ENCODE data around the gene OR2A5. TPM values are rescaled to one million over a fixed set of nuclear protein-coding genes. Genes with fewer than 3 reads are reported as not detected.

The OR2A5 gene
- total RNA-seq, 1 donor from 2014 or later, result not detected

- Histone ChIP-seq H3K9me3 (ENCODE audit: insufficient read depth, low read depth, low read length) (no peaks in the 10 kb centered on the region), H2AFZ (ENCODE audit: low read depth, low read length) (no peak overlapping the region), H3K4me2 (ENCODE audit: low read length) (no peak overlapping the region), H3K36me3 (ENCODE audit: insufficient read depth, low read length) (no peaks in the 10 kb centered on the region), H4K20me1 (ENCODE audit: insufficient read depth, low read length) (no peaks in the 10 kb centered on the region), H3K9ac (ENCODE audit: low read length) (no peak overlapping the region), H3K4me1 (ENCODE audit: insufficient read depth, low read length) (peaks cover 10% of the 10 kb centered on the region), H3K27me3 (ENCODE audit: insufficient read depth, low read length) (no peaks in the 10 kb centered on the region), H3K79me2 (ENCODE audit: insufficient read depth, low read length) (no peaks in the 10 kb centered on the region), H3K4me3 (ENCODE audit: insufficient read depth, low read depth, low read length) (no peak overlapping the region), H3K27ac (ENCODE audit: low read depth, low read length) (no peak overlapping the region)
- TF ChIP-seq EZH2 (IDR thresholded peaks at IDR 0.05; ENCODE audit: insufficient read depth, low read length), result no peak
- TF ChIP-seq CTCF (IDR thresholded peaks at IDR 0.05; ENCODE audit: insufficient read depth, low read depth, low read length), result no peak
- H3K4me1 Mint-ChIP-seq (ENCODE audit: low read depth, unreplicated experiment), result peaks cover 13% of the 10 kb centered on the region
- H3K27ac Mint-ChIP-seq (ENCODE audit: unreplicated experiment), result no peak overlapping the region
- no peaks in the 10 kb centered on the region for H3K36me3 Mint-ChIP-seq (ENCODE audit: low read depth, unreplicated experiment)
- H3K27me3 Mint-ChIP-seq (ENCODE audit: low read depth, unreplicated experiment), result no peaks in the 10 kb centered on the region
- H3K9me3 Mint-ChIP-seq (ENCODE audit: unreplicated experiment), result no peaks in the 10 kb centered on the region
- no peak overlapping the region for H3K4me3 Mint-ChIP-seq (ENCODE audit: unreplicated experiment)
- DNase-seq (ENCODE audit: low read depth) (no peak), FAIRE-seq (no peak)
These were observed 28.4 kb upstream of the OR2A5 start for GRCh38 chr7:144020340-144020739.

- Histone ChIP-seq H3K9ac (ENCODE audit: low read length) (no peak overlapping the region), H2AFZ (ENCODE audit: low read depth, low read length) (no peak overlapping the region), H3K4me1 (ENCODE audit: insufficient read depth, low read length) (peaks cover 10% of the 10 kb centered on the region), H3K27me3 (ENCODE audit: insufficient read depth, low read length) (no peaks in the 10 kb centered on the region), H3K36me3 (ENCODE audit: insufficient read depth, low read length) (no peaks in the 10 kb centered on the region), H3K9me3 (ENCODE audit: insufficient read depth, low read depth, low read length) (no peaks in the 10 kb centered on the region), H4K20me1 (ENCODE audit: insufficient read depth, low read length) (no peaks in the 10 kb centered on the region), H3K27ac (ENCODE audit: low read depth, low read length) (no peak overlapping the region), H3K79me2 (ENCODE audit: insufficient read depth, low read length) (no peaks in the 10 kb centered on the region), H3K4me3 (ENCODE audit: insufficient read depth, low read depth, low read length) (no peak overlapping the region), H3K4me2 (ENCODE audit: low read length) (no peak overlapping the region)
- peaks cover 13% of the 10 kb centered on the region for H3K4me1 Mint-ChIP-seq (ENCODE audit: low read depth, unreplicated experiment)
- H3K9me3 Mint-ChIP-seq (ENCODE audit: unreplicated experiment), result no peaks in the 10 kb centered on the region
- no peak overlapping the region for H3K27ac Mint-ChIP-seq (ENCODE audit: unreplicated experiment)
- no peak overlapping the region for H3K4me3 Mint-ChIP-seq (ENCODE audit: unreplicated experiment)
- TF ChIP-seq CTCF (IDR thresholded peaks at IDR 0.05; ENCODE audit: insufficient read depth, low read depth, low read length) (no peak), EZH2 (IDR thresholded peaks at IDR 0.05; ENCODE audit: insufficient read depth, low read length) (no peak)
- no peak for DNase-seq (ENCODE audit: low read depth)
- no peak for FAIRE-seq
- H3K27me3 Mint-ChIP-seq (ENCODE audit: low read depth, unreplicated experiment), result no peaks in the 10 kb centered on the region
- H3K36me3 Mint-ChIP-seq (ENCODE audit: low read depth, unreplicated experiment), result no peaks in the 10 kb centered on the region
These were observed 26.6 kb upstream of the OR2A5 start for GRCh38 chr7:144022169-144022568.

GRCh38 chr7:144023171-144023827 is 25.4 kb upstream of the OR2A5 start:
- Mint-ChIP-seq H3K4me3 (ENCODE audit: unreplicated experiment) (no peak overlapping the region), H3K27me3 (ENCODE audit: low read depth, unreplicated experiment) (no peaks in the 10 kb centered on the region), H3K27ac (ENCODE audit: unreplicated experiment) (no peak overlapping the region), H3K9me3 (ENCODE audit: unreplicated experiment) (no peaks in the 10 kb centered on the region), H3K36me3 (ENCODE audit: low read depth, unreplicated experiment) (no peaks in the 10 kb centered on the region), H3K4me1 (ENCODE audit: low read depth, unreplicated experiment) (peaks cover 13% of the 10 kb centered on the region)
- Histone ChIP-seq H3K4me2 (ENCODE audit: low read length) (no peak overlapping the region), H3K36me3 (ENCODE audit: insufficient read depth, low read length) (no peaks in the 10 kb centered on the region), H3K9ac (ENCODE audit: low read length) (no peak overlapping the region), H2AFZ (ENCODE audit: low read depth, low read length) (no peak overlapping the region), H3K27ac (ENCODE audit: low read depth, low read length) (no peak overlapping the region), H3K9me3 (ENCODE audit: insufficient read depth, low read depth, low read length) (no peaks in the 10 kb centered on the region), H4K20me1 (ENCODE audit: insufficient read depth, low read length) (no peaks in the 10 kb centered on the region), H3K4me3 (ENCODE audit: insufficient read depth, low read depth, low read length) (no peak overlapping the region), H3K4me1 (ENCODE audit: insufficient read depth, low read length) (peaks cover 10% of the 10 kb centered on the region), H3K27me3 (ENCODE audit: insufficient read depth, low read length) (no peaks in the 10 kb centered on the region), H3K79me2 (ENCODE audit: insufficient read depth, low read length) (no peaks in the 10 kb centered on the region)
- TF ChIP-seq EZH2 (IDR thresholded peaks at IDR 0.05; ENCODE audit: insufficient read depth, low read length), result no peak
- DNase-seq (ENCODE audit: low read depth) (no peak), FAIRE-seq (no peak)

Data from astrocyte (in vitro differentiated cells and primary cell).